ACHN (cell line): ENCODE measurements around the gene HTT.
"Not testable (repeated sequence)": the region's sequence is repeated elsewhere in the genome, so short reads cannot be mapped to it uniquely, and the experiment has no call there.

Experiments
- DNase-seq: peaks from one replicate; pipeline ENCODE4 v3.0.0-alpha.2; 2015
- in situ Hi-C: cut with HindIII; loops from 2 replicates; pipeline ENCODE4 v1.10.0; 2017; ENCODE audit warnings: low sequenced_read_pairs, low pct_ligation_motif_present, low pct_unique_long_range_greater_than_20kb

The HTT gene

GRCh38 chr4:3137908-3138307, 63.4 kb downstream of the HTT start:
- in situ Hi-C loops: no loop called here
- DNase-seq: no peak

GRCh38 chr4:3145234-3145924, 70.9 kb downstream of the HTT start:
- in situ Hi-C loops: no loop called here
- DNase-seq: no peak

- in situ Hi-C loops: no loop called here
- DNase-seq: no peak
Observed at GRCh38 chr4:3148926-3149325, 74.4 kb downstream of the HTT start.

GRCh38 chr4:3151238-3151637, 76.8 kb downstream of the HTT start:
- in situ Hi-C loops, DNase-seq: not testable (repeated sequence)

- no peak for DNase-seq
- in situ Hi-C loops: no loop called here
Observed at GRCh38 chr4:3157366-3157765, 82.9 kb downstream of the HTT start.

- in situ Hi-C loops: no loop called here
- no peak for DNase-seq
Observed at GRCh38 chr4:3158841-3159240, 84.4 kb downstream of the HTT start.

GRCh38 chr4:3160438-3160837, 86.0 kb downstream of the HTT start:
- no peak for DNase-seq
- in situ Hi-C loops: no loop called here

- in situ Hi-C loops: not testable (repeated sequence)
Observed at GRCh38 chr4:3161044-3161443, 86.6 kb downstream of the HTT start.

GRCh38 chr4:3166434-3166833, 92.0 kb downstream of the HTT start:
- DNase-seq: not testable (repeated sequence)

More at GRCh38 chr4:3161044-3161443, 86.6 kb downstream of the HTT start:
- DNase-seq: not testable (repeated sequence)

GRCh38 chr4:3168029-3168428, 93.5 kb downstream of the HTT start:
- in situ Hi-C loops: no loop called here
- DNase-seq: no peak

More at GRCh38 chr4:3166434-3166833, 92.0 kb downstream of the HTT start:
- in situ Hi-C loops: not testable (repeated sequence)

GRCh38 chr4:3174371-3175338, 100.2 kb downstream of the HTT start:
- in situ Hi-C loops: no loop called here
- DNase-seq: no peak

- in situ Hi-C loops: no loop called here
Observed at GRCh38 chr4:3176367-3177229, 102.1 kb downstream of the HTT start.

GRCh38 chr4:3177426-3177825, 102.9 kb downstream of the HTT start:
- in situ Hi-C loops: no loop called here
- DNase-seq: no peak

More at GRCh38 chr4:3176367-3177229, 102.1 kb downstream of the HTT start:
- no peak for DNase-seq

GRCh38 chr4:3177905-3178304, 103.4 kb downstream of the HTT start:
- in situ Hi-C loops: no loop called here
- no peak for DNase-seq

GRCh38 chr4:3178351-3178750, 103.9 kb downstream of the HTT start:
- no peak for DNase-seq
- in situ Hi-C loops: no loop called here

- in situ Hi-C loops: no loop called here
- no peak for DNase-seq
Observed at GRCh38 chr4:3179126-3179706, 104.7 kb downstream of the HTT start.

- in situ Hi-C loops: no loop called here
- no peak for DNase-seq
Observed at GRCh38 chr4:3183008-3183407, 108.5 kb downstream of the HTT start.

- DNase-seq: no peak
- in situ Hi-C loops: no loop called here
Observed at GRCh38 chr4:3184725-3185124, 110.2 kb downstream of the HTT start.
